Measurements from ENCODE around the gene ZNF236.
"Not testable (repeated sequence)": the region's sequence is repeated elsewhere in the genome, so short reads cannot be mapped to it uniquely, and the experiment has no call there.

Gene ZNF236

DNA sequence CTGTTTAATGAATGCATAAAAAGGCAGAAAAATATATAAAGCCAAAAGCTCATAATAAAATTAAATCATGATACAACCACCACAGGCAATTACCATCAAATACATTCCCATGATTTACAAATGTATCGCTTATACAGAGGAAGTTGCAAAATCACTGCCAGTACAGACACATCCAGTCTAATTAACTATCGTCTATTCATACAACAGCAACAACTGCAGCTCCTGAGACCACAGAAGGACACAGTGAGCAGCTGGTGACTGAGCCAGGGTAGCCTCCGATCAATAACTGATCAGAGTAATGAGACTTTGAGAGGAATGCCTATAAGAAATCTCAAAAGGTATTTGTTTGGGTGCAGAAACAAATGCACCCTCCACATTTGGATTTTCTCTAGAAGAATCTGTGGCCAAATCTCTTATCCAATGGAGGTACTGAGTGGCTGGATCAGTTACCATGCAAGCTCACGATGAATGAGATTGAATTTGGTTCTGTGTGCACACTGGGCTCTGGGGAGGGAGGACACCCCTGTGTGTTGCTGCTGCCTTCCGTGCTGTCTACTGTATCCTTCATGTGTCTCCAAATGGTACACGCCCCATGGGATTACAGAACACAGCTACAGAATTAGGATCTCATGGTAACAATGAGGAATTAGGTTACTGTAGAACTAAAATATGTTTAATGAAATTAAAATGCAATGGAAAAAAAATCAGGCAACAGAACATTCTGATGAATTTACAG is 190.6 kb downstream of the ZNF236 start:
- no peak for DNase-seq

DNA sequence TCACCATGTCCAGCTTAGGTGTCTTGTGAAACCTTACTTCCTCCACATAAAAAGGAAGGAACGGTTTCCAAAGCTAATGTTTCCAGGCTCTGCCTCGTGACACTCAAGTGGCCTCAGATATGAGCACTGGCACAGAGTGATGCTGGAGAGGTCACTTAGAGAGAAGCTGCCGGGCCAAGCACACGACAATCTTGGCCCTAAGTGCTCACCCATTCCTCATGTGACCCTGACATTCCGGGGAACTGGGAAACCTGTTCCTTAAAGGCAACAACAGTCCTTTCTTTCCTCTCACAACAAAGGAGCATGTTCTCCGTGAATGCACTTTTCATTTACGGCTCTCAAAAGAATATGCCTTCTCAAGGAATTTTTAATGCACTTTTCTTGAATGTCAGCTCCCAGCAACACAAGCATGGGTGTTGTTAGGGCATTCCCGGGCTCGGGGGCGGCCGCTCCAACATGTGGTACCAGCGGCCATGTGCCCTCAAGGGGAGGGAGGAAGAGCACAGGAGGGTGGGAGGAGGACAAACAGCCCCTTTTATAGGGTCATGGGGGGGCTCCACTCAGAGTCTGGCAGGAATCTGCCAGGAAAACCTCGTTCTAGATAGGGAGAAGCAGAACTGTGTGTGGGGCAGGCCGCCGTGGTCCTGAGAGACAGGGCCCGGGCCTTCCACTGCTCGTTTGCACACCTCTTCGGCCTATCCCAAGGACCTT is 191.6 kb downstream of the ZNF236 start:
- DNase-seq: peak; percentile 32

DNA sequence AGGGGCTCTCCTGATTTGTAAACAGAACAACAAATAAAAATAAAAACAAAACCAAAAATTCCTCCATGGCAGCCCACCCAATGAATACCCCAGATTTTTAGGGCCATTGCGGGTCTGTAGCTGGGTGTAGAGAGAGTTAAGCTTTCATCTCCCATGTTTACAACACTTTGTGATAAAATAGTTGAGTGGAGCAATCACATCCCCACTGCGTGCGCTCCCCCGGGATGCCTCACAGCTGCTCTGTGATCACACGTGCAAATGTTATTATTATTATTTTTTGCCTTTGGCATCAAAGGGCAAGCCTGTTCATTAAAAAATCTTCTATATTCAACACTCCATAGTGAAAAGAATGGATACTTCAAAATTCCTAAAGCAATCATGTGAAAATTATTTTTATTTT is 192.2 kb downstream of the ZNF236 start:
- DNase-seq: no peak

DNA sequence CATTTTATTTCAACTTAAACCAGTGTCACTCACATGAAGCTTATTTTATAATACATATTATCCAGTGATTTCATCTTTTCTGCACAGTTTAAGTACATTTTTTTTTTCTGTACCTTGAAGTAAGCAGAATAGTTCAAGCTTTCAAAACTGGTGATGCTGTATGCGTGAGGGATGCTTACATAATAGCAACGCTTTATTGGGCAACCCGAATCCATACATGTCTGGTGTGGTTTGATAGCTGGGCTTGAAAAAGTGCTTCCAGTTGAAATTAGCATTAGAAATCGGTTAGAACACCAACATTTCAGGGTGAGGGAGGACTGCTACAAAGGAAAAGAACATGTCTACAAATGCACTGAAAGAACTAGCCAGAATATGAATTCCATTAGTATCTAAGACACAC is 192.8 kb downstream of the ZNF236 start:
- DNase-seq: no peak

DNA sequence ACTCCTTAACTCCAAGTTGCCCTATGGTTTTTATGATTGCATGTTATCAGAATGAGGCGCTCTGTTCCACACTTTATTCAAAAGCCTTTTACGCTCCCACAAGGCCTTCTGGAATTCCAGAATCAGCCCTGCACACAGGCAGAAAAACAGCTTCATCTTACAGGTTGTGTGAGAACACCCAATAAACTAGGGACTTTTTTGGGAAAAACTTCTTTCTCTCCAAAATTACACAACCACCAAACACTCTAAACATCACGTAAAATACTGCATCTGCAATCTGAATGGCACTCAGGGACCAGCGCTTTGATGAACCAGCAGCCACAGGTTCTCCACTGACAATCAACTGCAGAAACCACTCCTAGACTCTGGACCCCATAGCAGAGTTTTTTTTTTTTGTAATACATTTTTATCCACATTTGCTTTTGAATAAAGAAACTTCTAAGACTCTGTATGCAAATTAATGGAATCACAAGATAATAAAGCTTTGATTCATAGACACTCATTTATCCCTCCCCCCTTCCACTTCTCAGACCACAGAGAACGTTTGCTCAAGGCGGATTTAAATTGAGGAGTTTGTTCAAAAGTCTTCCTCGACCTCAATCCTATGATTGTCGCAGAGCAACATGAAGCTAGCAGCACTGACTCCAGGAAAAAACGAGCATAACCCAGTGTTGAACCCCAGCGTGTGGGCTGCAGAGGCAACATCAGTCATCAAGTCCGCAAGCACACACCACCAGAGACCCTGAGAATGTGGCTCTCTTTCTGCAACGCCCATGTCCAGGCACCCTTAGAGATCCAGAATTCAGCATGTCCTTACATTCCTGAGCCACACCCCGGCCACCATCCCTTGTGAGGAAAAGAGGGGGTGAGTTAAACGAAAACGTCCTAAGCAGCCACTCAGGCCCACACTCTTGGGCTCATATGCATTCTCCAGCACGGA is 193.7 kb downstream of the ZNF236 start:
- no peak for DNase-seq

DNA sequence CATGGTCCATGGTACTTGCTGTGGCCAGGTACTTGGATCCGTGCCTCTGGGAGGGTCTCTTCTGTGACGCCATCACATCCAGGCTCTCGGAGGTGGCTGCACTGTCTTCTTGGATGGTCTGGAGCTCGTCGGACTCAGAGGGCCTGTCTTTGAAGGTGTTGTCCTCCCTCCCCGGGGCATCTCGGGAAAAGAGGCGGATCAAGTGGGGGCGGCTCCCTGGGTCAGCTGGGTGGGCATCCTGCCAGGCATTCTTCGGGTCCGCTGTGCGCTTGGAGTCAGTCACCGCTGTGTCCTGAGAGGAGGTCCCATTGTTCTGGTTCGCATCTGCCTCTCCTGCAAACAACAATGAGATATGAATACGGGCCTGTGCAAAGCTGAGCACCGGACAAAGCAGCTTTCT is 194.6 kb downstream of the ZNF236 start:
- DNase-seq: no peak

DNA sequence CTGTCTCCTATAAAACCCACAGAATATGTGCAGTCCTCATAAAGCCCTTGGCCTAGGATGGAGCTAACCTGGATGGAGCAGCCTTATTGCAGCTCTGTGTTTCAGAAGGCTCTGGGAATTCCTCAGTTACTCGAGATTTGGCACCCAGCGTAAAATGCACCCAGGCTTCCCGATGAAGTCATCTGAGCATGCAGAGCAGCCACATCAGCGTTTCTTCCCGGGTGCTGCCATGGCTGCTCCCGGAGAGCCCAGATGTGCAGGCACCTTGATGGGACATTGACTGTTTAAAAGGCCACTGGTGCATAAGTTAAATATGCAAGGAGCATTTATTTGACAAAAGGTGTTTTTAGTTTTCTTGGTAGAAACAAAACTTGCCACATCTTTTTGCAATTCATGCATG is 195.0 kb downstream of the ZNF236 start:
- DNase-seq: no peak

DNA sequence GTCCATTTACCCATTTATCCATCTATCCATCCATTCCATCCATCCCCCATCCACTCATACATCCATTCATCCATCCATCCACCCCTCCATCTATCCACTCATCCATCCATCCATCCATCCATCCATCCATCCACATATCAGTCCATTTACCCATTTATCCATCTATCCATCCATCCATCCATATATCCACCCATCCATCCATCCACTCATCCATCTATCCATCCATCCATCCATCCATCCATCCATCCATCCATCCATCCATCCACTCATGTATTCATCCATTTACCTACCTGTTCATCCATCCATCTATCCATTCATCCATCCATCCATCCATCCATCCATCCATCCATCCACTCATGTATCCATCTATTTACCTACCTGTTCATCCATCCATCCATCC is 196.3 kb downstream of the ZNF236 start:
- DNase-seq: not testable (repeated sequence)

GRCh38 chr18:77019641-77020040 is 197.3 kb downstream of the ZNF236 start:
- no peak for DNase-seq

Data from DMS79 treated with DMSO at 0.1 percent for 48 hours (cell line).